Measurements from ENCODE around the gene SEMA3F. TPM values are rescaled to one million over a fixed set of nuclear protein-coding genes. Genes with fewer than 3 reads are reported as not detected.
"Not testable (repeated sequence)": the region's sequence is repeated elsewhere in the genome, so short reads cannot be mapped to it uniquely, and the experiment has no call there.

The SEMA3F gene
- total RNA-seq, 1 donor from 2014 or later = 106 TPM

DNA sequence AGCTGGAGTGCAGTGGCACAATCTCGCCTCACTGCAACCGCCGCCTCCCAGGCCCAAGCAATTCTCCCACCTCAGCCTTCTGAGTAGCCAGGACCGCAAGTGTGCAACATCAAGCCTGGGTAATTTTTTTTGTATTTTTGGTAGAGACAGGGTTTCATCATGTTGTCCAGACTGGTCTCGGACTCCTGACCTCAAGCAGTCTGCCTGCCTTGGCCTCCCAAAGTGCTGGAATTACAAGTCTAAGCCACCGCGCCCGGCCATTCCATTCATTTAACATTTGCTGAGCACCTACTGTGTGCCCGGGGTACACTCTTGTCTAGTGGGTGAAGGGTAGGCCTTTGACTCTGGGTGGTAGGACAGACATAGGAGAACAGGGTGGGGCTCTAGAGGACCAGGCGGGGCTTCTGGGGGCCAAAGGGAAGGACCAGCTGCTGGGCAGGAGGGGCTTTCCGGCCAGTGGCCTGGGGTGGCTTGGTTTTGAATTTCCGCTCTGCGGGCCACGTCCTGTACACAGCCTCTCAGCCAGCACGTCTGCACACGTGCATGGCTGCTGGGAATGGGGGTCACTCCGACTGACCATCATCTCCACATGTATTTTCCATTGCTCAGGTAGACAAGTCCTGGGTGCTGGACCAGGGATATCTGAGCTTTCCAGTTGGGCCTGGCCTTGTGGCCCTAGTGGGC, 52.4 kb downstream of the SEMA3F start:
- no peak for DNase-seq (ENCODE audit: extremely low read depth, low read depth, low spot score)

DNA sequence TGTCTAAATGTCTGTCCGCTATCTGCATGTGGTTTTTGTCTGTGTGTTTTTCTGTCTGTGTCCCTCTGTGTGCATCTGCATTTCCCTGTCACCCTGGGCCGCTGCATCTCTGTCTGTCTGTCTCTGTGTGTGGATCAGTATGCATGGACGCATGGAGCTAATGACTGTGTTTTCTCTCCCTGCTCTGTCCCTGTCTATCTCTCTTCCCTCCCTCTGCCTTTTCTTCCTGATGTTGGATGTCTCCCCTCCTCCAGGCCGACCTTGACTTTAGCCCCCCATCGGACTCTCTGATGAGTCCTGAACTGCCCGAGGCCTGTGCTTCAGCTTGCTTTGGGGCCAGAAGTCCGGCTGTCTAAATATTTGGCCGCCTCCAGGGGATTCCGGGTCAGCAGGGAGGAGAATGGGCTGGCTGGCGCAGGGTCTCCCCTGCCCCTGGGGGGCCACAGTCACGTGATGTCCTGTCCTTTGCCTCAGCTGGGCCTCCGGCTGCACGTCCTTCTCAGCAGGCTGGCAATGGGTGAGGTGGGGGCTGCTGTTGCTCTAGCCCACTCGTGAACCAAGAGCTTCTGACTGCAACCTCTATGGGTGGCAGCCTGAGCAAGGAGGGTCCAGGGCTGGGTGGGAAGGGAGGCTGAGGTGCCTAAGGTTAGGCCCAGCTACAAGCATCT, 53.7 kb downstream of the SEMA3F start:
- DNase-seq (ENCODE audit: extremely low read depth, low read depth, low spot score) = no peak

DNA sequence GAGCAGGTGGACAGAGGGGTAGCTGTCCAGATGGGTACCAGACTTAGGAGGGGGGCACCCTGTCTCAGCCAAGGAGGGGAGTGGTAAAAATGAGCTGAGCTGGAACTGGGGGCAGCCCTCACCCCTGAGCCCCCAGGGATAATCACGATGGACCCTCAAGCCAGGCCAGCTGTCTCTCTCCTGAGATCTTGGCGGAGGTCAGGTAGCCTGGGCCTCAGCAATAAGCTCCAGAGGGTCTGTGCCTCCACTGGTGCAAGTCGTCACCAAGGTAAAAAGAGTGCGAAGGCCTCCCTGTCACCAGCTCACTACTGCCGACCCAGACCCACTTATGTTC, 55.0 kb downstream of the SEMA3F start:
- DNase-seq (ENCODE audit: extremely low read depth, low read depth, low spot score) = no peak

DNA sequence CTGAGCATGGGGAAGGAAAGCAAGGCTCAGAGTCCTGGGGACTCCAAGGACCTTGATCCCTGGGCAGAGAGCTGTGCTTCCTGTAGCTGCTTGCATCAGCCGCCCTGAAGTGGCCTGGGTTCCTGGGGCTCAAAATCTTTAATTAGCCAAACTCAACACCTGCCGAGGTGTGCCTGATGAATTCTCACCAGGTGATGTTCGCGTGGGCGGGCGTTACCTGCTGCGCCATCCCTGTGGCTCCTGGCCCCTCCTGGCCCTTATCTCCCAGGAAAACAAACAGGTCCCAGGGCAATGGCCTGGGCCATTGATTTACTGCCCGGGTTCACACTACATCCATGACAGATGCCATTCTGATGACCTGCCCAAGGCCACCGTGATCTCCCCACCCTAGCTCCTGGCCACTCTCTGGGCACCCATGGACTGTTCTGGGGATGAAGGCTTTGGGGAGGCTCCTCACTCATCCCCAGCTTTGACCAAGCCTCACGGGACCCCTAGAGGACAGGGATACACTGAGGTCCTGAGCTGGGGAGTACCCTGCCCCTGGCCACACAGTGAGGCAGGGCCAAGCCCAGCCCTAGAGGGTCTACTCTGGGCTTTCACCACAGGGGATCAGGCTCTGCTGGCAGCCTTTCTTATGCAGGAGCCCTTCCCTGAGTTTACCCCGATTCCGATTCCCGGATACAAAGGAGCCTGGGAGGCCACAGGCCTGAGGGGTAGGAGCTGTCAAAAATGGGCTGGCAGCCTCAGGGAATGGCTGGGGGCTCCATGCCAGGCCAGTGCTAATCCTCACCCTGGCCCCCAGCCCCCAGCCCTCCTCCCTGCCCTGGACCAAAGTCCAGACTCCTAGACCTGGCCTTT, 55.6 kb downstream of the SEMA3F start:
- no peak for DNase-seq (ENCODE audit: extremely low read depth, low read depth, low spot score)

DNA sequence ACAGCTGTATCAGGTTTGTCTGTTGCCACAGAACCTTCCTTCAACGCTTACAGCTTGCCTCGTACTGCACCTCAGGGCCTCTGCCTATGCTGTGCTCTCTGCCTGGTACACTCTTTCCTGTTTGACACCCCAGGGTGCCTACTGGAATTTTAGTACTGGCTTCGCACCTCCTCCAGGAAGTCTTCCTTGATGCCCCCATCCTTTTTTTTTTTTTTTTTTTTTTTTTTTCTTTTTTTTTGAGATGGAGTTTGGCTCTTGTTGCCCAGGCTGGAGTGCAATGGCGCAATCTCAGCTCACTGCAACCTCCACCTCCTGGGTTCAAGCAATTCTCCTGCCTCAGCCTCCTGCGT, 56.2 kb downstream of the SEMA3F start:
- DNase-seq (ENCODE audit: extremely low read depth, low read depth, low spot score) = not testable (repeated sequence)

DNA sequence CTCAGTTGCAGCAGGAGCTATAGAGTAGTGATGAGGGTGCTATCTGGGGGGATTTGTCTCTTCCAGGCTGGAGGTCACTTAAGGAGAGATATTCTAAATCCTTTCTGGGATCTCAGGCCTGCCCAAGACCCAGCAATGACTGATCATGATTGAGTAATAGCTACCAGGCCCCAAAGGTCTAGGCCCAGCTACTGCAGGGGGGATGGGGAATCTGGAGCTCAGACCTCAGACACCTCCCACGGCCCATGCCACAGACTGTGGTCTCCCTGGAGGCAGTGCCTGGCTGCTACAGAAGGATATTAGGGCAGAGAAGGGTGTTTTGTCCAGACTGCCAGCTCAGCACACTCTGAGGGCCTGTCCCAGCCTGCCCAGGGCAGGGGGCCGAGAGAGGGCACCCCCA, 56.8 kb downstream of the SEMA3F start:
- no peak for DNase-seq (ENCODE audit: extremely low read depth, low read depth, low spot score)

DNA sequence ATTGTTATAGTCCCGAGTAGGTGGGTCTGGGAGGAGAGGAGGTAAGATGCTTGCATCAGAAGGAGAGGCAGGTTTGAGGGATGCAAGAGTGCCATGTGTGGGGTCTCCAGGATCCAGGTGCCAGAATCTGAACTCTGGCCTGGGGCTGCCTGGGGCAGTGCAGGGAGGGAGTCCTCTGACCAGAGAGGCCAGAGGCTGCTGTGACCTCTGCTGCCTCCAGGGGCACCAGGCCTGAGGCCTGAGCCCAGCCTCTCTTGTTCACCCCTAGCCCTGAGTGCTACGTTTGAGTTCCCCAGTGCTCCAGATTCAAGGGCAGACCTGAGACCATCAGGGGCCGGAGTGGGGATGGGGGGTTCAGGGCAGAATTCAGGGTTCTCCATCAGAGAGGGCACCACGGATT, 57.4 kb downstream of the SEMA3F start:
- DNase-seq (ENCODE audit: extremely low read depth, low read depth, low spot score) = no peak

DNA sequence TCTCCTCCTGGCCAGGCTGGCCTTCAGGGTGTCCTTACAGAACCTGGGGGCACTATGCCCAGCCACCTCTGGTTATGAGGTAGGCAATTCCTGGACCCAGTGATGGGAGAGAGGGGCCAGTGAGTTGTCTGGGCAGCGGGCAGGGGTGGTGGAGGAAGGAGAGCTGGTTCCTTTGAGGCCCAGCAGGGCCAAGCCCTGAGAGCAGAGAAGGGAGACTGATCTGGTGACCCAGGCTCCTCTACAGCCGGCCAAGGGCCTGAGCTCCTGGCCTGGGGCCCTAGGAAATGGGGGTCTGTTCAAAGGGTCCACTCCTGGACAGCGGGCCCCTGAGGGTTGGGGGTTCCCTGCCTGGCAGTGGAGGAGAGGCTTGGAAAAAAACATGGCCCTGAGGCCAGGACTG, 57.8 kb downstream of the SEMA3F start:
- no peak for DNase-seq (ENCODE audit: extremely low read depth, low read depth, low spot score)

DNA sequence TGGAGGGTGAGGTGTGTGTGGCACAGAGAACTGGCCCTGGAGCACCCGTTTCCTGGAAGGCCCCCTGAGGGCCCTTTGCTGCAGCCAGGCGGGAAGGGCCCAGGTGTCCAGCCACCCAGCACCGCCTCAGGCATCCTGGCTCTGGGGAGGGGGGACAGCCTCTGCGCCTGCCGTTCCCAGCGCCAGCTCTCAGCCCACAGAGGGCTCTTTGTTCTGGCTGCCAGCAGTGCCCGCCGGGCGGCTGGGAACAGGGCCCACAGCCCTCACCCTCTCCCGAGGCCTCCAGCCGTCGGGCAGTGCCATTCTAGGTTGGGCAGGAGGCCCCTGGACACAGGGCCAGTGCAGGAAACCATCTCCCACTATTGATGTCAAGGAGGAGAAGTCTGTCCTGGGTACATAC, 58.2 kb downstream of the SEMA3F start:
- DNase-seq (ENCODE audit: extremely low read depth, low read depth, low spot score) = no peak

DNA sequence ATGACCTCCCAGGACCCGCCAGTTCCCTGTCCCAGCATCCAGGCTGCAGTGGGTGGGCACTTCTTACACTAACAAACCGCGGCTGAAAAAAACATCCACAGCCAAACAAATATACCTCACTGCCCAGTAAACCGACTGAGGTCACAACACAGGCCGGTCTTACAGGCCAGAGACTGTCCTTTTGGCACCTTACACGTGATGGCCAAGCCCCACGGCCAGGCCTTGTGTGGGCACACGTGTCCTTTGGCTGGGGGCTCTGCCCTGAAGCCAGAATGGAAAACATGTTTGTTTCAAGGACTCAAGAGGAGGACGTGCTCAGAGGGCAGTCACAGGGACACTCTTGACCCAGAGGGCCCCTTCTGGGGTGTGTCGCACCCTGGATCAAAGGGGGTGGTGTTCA, 59.7 kb downstream of the SEMA3F start:
- no peak for DNase-seq (ENCODE audit: extremely low read depth, low read depth, low spot score)

DNA sequence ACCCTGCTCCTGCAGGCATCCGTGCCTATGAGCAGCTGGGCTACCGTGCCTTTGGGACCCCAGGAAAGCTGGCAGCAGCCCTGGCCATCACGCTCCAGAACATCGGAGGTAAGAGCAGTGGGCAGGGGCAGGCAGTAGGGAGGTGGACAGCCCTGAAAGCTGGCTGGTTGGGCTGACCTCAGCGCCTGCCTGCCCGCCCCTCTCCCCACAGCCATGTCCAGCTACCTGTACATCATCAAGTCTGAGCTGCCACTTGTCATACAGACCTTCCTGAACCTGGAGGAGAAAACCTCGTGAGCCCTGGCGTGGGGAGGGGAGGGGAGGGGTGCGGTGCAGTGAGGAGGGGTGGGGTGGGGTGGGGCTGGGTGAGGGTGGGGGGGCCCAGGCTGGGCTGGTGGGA, 60.4 kb downstream of the SEMA3F start:
- no peak for DNase-seq (ENCODE audit: extremely low read depth, low read depth, low spot score)

DNA sequence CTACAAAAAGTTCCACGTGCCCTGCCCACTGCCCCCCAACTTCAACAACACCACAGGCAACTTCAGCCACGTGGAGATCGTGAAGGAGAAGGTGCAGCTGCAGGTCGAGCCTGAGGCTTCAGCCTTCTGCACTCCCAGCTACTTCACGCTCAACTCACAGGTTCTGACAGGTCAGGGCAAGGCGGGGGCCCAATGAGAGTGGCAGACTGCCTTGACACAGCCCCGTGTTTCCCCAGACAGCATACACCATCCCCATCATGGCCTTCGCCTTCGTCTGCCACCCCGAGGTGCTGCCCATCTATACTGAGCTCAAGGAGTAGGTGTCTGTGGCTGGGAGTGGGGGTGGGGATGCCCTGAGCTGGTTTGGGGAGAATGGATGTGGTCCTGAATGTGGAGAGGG, 62.6 kb downstream of the SEMA3F start:
- no peak for DNase-seq (ENCODE audit: extremely low read depth, low read depth, low spot score)

DNA sequence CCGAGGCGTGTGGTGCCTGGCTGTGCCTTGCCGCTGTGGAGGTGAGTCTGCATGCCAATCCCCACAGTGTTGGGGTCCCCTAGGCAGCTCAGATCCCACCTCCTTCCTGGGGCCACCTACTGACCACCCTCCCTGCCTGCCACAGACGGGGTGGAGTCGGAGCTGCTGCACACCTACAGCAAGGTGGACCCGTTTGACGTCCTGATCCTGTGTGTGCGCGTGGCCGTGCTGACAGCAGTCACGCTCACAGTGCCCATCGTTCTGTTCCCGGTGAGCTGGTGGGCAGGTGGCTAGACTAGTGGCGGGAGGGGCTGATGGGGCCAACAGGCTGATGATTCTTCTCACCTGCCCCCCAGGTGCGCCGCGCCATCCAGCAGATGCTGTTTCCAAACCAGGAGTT, 63.3 kb downstream of the SEMA3F start:
- no peak for DNase-seq (ENCODE audit: extremely low read depth, low read depth, low spot score)

DNA sequence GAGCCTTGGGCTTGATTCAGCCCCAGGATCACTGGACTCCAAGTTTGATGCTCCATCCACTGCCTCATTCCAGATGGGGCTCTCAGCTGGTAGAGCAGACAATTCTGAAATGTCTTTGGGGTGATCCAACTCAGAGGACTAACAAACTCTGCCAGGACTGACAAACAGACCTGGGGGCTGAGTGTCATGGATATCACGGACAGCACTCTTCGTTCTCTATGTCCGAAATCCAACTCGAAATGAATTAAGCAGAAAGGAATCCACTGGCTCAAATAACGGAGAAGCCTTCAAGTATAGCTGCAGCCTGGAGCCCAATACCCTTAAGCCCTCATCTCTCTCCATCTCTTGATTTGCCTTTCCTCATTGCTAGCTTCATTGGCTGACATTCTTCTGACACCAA, 64.2 kb downstream of the SEMA3F start:
- DNase-seq (ENCODE audit: extremely low read depth, low read depth, low spot score) = no peak

DNA sequence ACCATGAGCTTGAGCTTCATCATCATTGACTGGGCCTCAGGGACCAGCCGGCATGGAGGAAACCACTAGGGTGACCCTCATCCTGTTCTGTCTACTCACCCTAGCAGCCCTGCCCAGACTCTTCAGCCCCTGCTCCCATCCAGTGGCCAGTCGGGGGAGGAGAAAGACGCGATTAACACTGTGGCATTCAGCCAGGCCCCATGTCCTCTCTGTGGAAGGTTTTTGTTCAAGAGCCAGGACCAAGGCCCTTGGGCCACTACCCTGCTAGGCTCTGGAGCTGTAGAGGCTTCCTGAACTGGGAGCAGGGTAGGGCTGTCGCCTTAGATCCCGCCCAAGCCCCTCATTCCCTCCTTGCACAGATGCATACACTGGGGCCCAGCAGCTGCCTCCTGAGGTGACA, 65.0 kb downstream of the SEMA3F start:
- DNase-seq (ENCODE audit: extremely low read depth, low read depth, low spot score) = no peak

DNA sequence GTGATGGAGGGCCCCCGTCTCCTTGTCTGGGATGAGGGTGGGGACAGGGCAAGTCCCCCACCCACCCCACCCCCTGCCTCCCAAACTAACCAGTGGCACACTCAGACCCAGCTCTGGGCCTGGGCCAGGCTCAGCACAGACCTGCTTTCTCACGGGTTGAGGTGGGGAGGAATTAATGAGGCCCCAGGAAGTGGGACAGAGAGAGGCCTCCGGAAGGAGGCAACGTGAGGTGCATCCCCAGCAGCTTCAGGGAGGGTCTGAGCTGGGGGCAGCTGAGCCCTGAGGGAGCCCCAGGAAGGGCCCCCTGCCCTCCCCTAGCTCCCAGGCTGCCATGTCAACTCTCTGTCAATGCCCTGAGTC, 65.9 kb downstream of the SEMA3F start:
- no peak for DNase-seq (ENCODE audit: extremely low read depth, low read depth, low spot score)

DNA sequence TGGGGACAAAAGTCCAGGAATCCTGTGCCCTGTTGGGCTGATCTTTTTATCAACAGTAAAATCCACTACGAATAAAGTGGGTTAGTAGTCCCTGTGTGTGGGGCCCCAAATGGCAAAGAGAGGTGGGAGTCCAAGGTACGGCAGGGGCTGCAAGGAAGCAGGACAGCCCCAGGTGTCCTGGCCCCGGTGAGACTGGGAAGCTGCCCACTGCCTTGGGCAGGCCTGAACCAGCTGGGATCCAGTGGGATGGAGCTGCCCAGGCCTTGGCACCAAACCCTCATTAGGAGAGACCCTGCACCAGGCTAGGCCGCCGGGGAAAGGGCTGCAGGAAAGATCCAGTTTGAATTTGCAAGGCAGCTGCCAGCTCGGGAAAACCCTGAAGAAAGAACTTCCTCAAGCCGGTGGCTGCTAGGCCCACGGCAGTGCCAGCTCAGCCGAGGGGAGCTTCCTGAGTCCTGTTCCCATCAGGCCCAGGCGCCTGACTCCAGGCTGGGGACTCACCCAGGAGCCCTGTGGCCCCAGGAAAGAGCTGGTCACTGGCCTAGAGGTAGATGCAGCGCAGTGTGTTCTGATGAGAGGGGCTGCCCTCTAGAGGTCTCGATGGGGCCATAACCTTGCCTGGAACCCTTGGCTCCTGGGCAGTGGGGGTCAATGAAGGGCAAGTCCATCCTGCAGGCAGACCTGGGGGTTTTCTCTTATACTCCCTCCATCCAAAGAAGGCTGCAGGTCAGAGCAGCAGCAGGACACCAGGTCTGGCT, 66.5 kb downstream of the SEMA3F start:
- DNase-seq (ENCODE audit: extremely low read depth, low read depth, low spot score) = no peak

DNA sequence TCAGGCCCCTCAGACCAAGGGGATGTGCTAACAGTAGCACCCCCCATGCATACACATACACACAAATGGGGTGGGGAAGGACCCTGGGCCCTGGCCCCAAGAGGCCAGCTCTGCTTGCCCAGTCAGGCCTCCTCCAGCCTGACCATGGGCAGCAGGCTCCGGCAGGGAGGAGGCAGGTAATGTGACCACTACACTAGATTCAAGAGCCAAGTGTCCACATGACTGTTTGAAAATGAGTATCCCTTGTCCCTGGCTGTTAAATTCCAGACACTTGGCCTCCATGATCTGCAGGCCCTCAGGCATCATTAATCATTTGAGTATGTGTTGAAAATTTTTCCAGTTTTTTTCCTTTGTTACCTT, 67.0 kb downstream of the SEMA3F start:
- DNase-seq (ENCODE audit: extremely low read depth, low read depth, low spot score) = no peak

DNA sequence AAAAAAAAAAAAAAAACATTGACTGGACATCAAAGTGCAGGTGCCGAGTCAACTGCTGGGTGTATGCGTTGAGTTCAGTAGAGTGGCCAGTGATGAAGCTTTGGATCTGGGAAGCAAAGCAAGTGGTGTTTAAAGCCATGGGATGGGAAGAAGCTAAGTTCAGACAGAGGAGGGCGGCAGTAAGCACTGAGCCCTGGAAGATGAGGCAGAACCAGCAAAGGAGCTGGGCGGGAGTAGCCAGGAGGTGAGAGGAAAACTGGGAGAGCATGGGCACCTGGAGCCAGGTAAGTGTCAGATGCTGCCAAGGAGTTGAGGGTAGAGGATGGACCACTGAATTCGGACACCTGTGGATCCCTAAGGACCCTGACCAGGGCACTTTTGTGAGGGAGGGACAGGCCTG, 69.5 kb downstream of the SEMA3F start:
- no peak for DNase-seq (ENCODE audit: extremely low read depth, low read depth, low spot score)

DNA sequence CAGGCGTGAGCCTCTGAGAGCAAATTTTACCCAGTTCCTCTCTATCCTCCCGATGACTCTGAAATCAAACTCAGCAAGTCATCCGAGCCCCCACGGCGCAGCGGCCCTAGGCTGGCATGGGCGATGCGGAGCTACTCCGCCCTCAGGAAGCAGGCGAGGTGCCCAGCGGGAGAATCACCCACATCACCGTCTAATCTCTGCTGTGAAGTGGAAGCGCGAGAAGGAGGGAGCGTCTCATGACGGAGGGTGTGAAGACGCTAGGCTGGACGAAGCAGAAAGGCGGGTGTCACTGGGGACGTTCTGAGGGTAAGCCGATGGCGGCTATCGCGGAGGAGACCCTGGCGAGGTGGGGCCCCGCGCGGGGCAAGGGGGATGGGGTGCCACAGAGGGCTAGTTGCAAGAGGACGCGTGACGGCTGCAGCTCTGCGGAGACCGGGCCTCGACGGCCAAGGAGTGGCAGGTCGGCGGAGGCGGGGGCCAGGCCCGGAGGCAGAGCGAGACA, 71.8 kb downstream of the SEMA3F start:
- no peak for DNase-seq (ENCODE audit: extremely low read depth, low read depth, low spot score)
